Measurements from ENCODE around the gene IMMP2L.

The IMMP2L gene

GRCh38 chr7:111265394-111265793 is 296.9 kb downstream of the IMMP2L start:
- no peak for TF ChIP-seq CTCF (IDR thresholded peaks at IDR 0.05; ENCODE audit: borderline replicate concordance, insufficient read depth, low read depth, low read length)
- H3K4me3 ChIP-seq (ENCODE audit: low read depth, low read length), result no peak overlapping the region

DNA sequence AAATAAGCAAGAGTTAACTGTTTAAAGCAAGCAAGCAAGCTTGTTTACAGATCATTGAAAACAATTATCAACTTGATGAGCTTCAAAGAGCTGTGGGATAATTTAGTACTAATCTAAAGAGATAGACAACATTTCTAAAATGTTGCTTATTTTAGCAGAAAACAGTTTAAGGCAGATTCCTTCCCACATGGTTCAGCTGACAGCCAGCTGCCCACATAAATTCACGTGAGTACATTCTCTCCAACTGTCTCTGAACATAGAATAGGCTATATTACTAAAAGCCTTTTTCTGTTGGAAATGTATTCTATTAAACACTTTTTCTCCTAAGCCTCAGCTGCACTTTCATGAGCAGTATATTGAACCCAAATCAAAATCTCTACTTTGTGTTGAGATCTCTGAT is 297.3 kb downstream of the IMMP2L start:
- H3K4me3 ChIP-seq (ENCODE audit: low read depth, low read length), result no peak overlapping the region
- TF ChIP-seq CTCF (IDR thresholded peaks at IDR 0.05; ENCODE audit: borderline replicate concordance, insufficient read depth, low read depth, low read length), result no peak

DNA sequence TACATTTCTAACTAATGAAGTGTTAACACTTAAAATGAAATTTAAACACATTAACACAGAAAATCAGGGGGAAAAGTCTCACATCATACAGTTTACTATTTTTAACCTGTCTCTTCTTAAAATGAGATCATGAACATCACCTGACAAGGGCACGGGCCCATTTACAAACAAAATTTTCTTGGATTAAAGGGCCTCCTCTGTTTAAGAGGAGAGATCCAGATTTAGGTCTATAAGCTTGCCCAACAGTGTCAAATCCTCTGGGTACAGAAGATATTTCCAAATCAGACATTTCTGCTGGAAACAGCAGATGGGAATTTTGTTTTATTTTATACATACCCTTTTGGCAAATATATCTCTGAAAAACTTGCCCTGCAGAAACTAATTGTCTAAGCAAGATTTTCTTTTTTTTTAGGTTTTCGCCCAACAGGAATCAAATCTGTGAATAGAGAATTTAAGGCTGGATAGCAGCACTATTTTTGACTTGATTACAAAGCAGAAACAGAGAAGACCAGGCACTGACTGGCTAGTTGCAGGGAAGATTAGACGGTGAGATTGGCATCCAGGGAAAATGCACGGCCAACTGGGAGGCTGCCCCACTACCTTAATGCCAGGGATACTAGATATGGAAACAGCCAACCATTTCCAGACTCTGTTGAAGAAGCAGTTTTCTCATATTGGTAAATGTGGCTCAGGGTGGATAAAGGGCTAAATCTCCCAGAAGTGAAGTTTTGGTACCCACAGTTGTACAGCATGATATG is 298.0 kb downstream of the IMMP2L start:
- H3K4me3 ChIP-seq (ENCODE audit: low read depth, low read length), result no peak overlapping the region
- no peak for TF ChIP-seq CTCF (IDR thresholded peaks at IDR 0.05; ENCODE audit: borderline replicate concordance, insufficient read depth, low read depth, low read length)

DNA sequence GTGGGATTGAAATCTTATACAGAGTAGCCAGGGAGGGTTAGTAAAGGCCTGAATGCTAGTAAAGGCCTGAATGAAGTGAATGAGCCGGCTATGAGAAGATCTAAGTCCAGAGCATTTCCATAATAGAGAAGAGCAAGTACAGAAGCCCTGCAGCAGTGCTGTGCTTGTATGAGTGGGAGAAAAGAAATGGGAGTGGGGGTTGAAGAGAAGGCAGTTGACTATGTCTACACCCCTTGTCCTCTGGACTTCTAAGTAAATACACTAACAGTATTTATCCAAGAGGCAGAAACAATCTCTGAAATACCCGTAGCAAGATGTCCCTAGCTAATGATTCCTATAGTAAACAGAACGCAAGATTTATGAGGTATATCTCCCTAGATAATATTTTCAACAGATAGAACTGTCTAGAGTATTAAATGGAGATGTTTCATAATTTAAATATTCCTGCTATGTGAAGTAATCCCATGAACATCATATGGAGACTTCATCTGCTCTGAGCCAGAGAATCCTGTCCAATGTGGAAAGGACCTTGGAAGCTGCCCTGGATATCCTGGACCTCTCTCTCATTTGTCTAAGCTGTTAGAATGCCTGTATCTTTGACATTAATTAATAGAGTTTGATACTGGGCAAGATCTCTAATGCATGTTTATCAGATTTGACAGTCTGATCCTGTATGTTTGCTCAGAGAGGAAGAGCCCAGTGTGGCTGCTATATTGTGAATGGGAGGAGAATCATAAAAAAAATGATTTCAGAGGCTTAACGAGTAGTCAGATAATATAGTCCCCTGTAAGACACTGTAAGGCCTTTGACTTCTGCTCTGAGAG is 299.8 kb downstream of the IMMP2L start:
- no peak overlapping the region for H3K4me3 ChIP-seq (ENCODE audit: low read depth, low read length)
- TF ChIP-seq CTCF (IDR thresholded peaks at IDR 0.05; ENCODE audit: borderline replicate concordance, insufficient read depth, low read depth, low read length), result no peak

- no peak for TF ChIP-seq CTCF (IDR thresholded peaks at IDR 0.05; ENCODE audit: borderline replicate concordance, insufficient read depth, low read depth, low read length)
- no peak overlapping the region for H3K4me3 ChIP-seq (ENCODE audit: low read depth, low read length)
These were observed 300.8 kb downstream of the IMMP2L start for GRCh38 chr7:111261496-111261895.

DNA sequence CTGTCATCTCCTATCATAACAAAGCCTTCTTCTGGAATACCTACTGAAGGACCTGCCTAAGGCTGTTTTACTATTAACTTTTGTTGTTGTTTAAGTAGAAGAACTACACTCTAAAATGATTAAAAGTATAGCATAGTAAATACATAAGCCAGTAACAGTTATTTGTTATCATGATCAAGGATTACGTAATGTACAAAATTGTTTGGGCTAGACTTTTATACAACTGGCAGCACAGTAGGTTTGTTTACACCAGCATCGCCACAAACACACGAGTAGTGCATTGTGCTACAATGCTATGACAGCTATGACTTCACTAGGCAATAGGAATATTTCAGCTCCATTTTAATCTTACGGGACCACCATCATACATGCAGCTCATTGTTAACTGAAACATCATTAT is 302.3 kb downstream of the IMMP2L start:
- no peak for TF ChIP-seq CTCF (IDR thresholded peaks at IDR 0.05; ENCODE audit: borderline replicate concordance, insufficient read depth, low read depth, low read length)
- no peak overlapping the region for H3K4me3 ChIP-seq (ENCODE audit: low read depth, low read length)

Data from GM12875 (cell line).